HG02571 (cell line): ENCODE measurements around the gene RNF8.
"Not testable (repeated sequence)": the region's sequence is repeated elsewhere in the genome, so short reads cannot be mapped to it uniquely, and the experiment has no call there.

Source experiments
- ATAC-seq: cut with Tn5 transposase; IDR thresholded peaks from one replicate; pipeline ENCODE4 v1.9.1; 2021; ENCODE audit warnings: mild to moderate bottlenecking, moderate library complexity; ENCODE audit not compliant: unreplicated experiment

Gene RNF8

GRCh38 chr6:37321516-37322415, 32.0 kb upstream of the RNF8 start:
- no peak for ATAC-seq

- no peak for ATAC-seq
These were observed 30.2 kb upstream of the RNF8 start for GRCh38 chr6:37323580-37323979.

DNA sequence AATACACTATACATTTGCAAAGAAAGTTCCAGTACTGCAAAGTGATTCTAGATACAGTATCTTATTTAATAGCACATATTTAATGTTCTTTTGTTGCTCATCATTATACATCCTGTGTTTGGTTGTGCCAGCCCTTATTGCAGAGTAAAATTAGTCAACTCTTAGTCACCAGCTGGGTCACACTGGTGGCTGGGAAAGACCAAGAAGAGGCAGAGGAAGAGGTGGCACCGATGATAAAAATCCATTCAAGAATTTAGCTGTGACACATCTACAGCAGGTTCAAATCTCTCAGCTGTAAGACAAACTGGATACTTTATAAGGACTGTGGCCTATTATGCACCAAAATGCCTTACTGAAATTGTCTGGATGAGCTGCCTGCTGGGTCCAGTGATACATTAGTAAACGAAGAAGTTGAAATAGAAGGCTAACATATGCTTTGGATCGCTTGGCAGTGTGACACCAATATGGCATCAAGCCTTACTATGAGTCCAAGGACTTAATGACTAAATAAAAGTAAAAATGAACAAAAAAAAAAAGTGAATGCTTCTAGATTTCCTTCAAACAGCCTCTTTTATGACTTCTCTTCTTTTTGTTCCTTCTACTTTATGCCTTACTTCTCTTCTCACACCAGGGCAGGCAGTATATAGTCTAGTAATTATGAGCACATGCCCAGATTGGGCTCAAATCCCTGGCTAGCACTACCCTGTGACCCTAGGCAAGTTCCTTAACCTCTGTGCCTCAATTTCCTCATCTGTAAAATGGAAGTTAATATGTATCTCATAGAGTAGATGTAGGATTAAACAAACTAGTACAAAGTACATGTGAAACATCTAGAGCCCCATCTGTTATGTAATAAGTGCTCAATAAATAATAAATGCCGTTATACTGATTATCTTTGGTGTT, 29.4 kb upstream of the RNF8 start:
- ATAC-seq, result no peak

DNA sequence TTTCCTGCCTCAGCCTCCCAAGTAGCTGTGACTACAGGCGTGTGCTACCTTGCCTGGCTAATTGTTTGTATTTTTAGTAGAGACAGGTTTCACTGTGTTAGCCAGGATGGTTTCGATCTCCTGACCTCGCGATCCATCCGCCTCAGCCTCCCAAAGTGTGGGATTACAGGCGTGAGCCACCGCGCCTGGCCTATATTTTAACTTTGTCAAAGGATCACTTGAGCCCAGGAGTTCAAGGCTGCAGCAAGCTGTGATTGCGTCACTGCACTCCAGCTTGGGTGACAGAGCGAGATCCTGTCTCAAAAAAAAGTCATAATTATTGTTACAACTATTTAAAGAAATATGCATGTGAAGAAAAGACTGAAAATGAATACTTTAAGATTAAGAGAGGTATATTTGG, 23.4 kb upstream of the RNF8 start:
- ATAC-seq, result not testable (repeated sequence)

- ATAC-seq, result no peak
These were observed 22.7 kb upstream of the RNF8 start for GRCh38 chr6:37331047-37331446.

DNA sequence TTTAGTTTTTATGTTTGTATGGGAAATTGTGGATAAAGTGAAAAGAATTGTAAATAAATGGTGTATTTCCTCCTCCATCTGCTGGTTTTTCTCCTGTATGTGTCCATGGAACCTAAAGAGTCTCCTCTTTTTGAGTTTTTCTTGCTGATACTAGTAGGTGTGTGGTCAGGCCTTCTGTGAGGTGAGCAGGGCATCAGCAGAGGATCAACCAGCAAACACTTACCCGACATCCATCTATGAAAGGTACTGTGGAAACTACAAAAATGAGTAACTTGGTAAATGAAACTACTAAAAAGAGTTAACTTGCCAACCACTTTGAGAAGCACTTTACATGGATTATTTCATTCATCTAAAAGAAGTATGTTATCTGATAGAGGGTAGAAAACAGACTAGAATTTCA, 20.9 kb upstream of the RNF8 start:
- no peak for ATAC-seq

DNA sequence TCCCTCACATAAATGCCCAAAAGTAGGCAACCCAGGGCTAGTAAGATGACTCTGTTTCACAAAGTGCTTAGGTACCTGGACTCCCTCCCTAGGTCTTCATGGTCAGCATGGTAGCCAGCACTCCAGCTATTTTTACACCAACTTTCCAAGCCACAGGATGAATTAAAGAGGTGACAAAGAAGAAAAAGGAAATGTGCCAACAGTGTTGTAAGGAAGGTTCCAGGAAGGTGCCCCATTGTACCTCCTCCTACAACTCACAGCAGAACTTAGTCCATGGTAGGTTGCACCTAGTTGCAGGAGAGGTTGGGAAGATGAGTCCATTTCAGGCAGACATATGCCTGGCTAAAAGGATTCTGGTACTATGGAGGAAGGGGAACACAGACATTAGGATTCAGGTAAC, 19.7 kb upstream of the RNF8 start:
- no peak for ATAC-seq

- ATAC-seq, result not testable (repeated sequence)
These were observed 15.5 kb upstream of the RNF8 start for GRCh38 chr6:37338317-37338716.

DNA sequence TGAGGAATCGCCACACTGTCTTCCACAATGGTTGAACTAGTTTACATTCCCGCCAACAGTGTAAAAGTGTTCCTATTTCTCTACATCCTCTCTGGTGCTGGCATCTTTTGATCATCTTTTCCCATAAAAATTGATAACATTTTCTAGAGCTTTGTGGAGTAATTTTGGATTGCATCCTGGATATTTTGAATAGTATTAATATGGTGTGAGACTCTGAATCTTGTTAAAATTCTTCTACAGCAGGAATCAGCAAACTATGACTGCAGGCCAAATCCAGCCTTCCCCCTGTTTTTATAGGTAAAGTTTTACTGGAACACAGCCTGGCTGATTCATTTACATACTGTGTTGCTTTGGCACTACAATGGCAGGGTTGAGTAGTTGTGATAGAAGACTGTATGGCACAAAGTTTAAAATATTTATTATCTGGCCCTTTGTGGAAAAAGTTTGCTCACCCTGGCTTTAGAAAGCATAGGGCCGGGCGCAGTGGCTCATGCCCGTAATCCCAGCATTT, 15.0 kb upstream of the RNF8 start:
- no peak for ATAC-seq

DNA sequence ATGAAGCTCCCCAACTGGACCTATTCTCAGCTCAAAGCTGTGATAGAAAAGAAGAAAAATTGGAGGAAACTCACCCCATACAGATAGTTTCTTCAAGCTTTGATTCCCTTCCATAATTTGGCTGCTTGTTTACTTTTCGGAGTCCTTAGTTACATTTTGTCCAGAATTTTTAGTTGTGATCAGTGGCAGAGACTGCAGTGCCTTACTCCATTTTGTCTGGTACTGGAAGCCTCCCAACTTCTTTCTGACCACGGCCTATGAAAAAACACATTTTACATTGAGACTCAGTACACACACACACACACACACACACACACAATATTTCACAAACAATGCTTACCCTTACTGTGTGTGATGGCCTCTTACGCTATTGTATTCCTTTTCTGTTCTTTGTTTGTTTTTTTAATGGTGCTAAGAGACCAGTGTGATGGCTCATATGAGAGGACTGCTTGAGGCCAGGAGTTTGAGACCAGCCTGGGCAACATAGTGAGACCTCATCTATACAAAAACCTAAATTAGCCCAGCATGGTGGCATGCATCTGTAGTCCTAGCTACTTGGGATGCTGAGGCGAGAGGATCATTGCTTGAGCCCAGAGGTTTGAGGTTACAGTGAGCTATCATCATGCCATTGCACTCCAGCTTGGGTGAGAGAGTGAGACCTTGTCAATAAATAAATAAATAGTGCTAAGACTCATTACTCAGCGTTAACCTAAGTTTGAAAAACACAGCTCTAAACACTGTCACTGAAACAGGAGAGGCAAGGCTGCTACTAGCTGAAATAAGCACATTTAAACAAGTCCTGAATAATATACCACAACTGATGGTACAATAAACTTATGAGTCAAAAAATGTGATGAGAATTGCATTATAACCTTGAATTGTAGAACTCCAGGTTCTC, 13.8 kb upstream of the RNF8 start:
- no peak for ATAC-seq

DNA sequence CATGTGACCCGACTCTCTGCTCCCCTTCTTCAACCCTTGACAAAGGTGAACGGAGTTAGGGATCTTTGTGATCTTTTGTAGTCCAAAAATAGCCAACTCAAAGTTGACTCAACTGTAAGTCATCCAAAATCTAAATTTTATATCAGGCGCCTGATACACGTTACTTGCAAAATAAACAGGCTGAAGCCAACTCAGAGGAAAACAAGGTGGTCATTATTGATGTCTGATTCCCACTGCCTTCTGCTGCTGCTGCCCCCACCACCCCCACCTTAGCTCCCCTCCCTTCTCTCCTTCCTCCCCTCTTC, 13.2 kb upstream of the RNF8 start:
- no peak for ATAC-seq

- ATAC-seq, result no peak
These were observed 10.5 kb upstream of the RNF8 start for GRCh38 chr6:37343248-37343647.

DNA sequence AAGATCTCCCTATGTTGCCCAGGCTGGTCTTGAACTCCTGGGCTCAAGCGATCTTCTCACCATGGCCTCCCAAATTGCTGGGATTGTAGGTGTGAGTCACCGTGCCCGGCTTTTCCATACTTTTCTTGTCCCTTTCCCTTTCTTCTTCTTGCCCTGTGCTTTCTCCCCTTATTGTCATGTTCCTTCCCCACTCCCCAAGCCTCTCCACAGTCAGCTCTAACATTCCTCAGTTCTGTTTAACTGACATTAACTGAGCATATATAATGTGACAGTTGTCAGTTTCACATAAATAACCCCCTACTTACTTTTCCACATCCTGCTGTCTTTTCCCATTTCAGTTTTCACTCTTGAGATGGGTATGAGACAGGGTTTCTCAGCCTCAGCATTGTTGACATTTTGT, 9.5 kb upstream of the RNF8 start:
- no peak for ATAC-seq

- not testable (repeated sequence) for ATAC-seq
These were observed 8.0 kb upstream of the RNF8 start for GRCh38 chr6:37345804-37346203.

- no peak for ATAC-seq
These were observed 6.6 kb upstream of the RNF8 start for GRCh38 chr6:37347177-37347576.

DNA sequence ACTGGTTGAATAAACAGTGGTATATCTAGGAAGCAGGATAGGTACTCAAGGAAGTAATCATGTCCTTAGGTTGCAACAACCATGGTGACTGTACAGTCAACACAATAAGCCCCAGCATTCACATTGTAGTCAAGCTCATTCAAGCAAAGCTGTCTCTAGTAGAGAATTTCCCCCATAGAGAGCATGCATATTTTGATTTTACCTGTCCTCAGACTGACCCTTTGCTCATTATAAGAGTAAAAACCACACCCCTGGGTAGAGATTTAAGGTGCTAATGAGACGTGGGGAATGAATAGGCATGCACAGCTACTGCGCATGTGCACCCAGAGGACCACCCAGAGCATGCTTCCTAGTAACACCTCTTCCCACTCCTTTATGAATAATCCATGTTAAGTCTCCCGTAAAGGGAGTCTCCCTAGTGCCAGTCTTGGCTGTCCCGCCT, 6.1 kb upstream of the RNF8 start:
- ATAC-seq, result no peak

DNA sequence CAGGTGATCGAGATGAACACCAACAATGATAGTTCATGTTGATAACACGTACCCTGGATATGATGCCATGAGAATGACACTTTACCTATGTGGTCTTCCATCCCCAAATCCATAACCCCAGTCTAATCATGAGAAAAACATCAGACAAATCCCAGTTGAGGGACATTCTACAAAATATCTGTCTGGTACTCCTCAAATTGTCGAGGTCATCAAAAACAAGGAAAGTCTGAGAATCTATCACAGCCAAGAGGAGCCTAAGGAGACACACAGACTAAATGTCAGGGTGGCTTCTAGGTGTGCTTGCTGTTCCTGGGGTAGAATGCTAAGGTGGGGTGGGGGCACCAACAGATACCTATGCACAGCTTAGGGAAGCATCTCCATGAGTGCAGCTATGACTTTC, 2.8 kb upstream of the RNF8 start:
- no peak for ATAC-seq

GRCh38 chr6:37352384-37352783, 1.4 kb upstream of the RNF8 start:
- no peak for ATAC-seq

GRCh38 chr6:37354526-37355384, 972 bp downstream of the RNF8 start:
- ATAC-seq, result no peak

DNA sequence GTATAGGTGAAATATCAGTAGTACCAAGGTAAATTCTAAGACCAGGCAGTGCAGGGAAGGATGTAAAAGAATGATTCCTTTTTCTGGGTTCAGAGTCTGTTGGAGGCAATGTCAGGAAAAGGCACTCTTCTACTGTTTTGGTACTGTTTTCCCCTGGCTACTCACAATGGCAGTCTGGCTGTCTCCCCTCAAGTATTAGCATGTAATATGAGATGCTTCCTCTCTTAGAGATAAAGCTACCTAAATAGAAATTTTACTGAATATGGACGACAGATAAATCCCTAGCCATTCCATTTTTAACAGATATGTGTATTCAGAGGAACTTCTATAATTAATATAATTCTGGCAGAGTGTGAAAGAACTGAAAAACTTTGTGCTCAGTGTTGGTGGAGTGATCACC, 3.5 kb downstream of the RNF8 start:
- no peak for ATAC-seq
